AG08395 (cell line): ENCODE measurements around the gene PIP5KL1.

Source experiments
- DNase-seq: peaks from one replicate; pipeline ENCODE4 v3.0.0; 2012; ENCODE audit warnings: mixed read lengths, low spot score

Gene PIP5KL1

GRCh38 chr9:127929625-127929979, 975 bp downstream of the PIP5KL1 start:
- no peak for DNase-seq

DNA sequence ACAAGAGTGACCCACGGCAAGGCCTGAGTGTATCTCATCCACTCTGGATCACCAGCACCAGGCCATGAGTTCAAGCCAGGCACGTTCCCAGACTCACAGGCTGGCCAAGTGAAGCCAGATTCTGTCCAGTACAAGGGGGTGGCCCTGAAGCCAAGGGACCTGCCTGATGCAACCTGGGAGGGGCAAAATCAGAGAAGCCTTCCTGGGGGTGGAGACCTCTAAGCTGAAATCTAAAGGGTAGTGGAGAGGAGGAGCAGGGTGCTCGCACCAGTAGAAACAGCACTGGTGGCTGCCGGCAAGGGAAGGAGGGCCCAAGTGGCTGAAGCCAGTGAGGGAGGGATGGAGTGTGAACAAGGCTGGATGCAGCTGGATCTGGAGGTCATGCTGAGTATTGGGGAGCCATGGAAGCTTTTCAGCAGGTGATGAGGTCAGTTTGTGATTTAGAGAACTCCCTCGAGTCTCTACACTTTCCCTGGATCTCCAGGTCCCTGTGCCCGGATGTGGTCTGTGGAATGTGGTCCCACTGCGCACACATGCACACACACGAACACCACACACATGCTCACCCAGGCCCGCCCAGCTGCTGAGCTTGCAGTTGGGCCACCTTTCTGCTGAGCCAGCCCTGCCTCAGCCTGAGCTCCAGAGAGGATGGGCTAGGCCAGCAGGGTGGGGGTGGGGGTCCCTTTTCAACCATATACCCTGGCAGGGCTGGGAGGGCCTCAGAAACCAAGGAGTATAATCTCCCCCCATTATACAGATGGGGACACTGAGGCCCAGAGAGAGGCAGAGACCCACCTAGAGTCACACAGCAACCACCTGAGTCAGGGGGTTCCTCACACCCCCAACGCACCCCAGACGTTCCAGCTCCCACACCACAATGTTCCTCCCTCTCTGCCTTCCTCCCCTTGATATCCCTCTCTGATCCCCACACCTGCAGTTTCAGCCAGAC, 1.6 kb downstream of the PIP5KL1 start:
- no peak for DNase-seq

GRCh38 chr9:127927988-127928675, 2.4 kb downstream of the PIP5KL1 start:
- DNase-seq, result no peak

- no peak for DNase-seq
These were observed 3.2 kb downstream of the PIP5KL1 start for GRCh38 chr9:127927201-127927987.

DNA sequence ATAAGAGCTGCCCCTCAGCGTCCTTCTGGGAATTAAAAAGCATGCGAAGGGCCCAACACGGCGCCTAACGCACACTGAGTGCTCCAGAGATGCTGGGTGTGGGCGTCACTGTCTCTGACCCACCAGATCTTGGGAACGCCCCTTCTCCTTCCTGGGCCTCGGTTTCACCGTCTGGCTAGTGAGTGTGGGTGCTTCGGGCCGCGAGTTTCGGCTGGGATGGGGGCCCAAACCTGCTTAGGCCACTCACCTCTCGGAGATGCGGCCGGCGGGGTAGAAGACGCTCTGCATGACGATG, 3.7 kb downstream of the PIP5KL1 start:
- no peak for DNase-seq

DNA sequence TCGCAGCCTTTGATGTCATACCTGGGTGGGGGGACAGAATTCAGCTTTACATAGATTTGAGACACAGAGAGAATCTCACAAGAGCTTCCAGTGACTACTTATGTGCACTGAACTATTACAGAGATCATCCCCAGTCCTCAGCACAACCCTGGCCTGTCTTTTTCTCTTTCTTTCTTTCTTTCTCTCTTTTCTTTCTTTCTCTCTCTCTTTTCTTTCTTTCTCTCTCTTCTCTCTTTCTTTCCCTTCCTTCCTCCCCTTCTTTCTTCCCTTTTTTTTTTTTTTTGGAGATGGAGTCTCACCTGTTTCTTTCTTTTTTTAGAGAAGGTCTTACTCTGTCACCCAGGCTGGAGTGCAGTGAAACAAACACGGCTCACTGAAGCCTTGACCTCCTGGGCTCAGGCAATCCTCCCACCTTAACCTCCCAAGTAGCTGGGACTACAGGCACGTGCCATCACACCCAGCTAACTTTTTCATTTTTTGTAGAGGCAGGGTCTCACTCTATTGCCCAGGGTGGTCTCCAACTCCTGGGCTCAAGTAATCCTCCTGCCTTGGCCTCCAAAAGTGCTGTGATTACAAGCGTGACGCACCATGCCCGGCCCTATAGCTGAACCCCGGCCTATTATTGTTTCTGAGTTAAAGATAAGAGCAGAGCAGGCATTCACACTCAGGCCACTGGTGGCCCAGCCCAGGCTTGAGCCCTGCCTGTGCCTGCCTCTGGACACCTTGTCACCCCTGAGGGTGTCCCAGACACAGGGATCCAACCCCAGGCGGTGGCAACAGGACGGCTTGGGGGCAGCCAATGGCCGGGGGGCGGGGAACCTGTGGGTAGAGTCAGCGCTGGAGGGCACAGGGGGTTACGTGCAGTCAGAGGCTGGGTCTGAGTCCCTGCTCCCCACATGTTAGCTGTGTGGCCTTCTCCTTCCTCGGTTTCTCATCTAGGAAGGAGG, 4.3 kb downstream of the PIP5KL1 start:
- DNase-seq, result no peak

DNA sequence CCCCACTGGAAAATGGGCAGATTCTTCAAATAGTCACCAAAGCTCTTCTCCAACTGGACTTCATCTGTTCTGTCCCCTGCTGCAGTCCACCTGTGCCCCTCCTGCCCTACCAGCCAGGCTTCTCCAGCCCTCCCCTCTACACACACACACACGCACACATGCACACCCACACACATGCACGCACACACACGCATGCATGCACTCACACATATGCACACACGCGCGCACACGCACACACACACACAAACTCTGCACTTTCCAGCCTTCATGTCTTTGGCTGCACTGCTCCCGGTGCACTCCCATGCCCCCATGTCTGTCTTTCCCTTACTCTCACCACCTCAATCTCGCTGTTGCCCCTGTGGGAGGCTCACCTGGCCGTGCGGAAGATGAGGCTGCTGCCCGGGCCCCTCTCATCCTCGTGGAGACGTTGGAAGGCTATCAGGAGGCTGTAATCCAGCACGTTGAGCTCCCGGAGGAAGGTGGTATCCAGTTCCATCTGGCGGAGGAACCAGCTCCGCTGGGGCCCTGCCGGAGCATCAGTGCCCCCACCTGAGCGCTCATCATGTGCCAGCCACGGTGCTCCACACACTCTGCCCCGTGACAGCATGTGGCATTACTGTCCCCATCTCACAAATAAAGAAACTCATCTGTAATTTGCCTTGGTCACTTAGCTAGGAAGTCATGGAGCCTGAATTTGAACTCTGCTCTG, 5.7 kb downstream of the PIP5KL1 start:
- no peak for DNase-seq

GRCh38 chr9:127923771-127924170, 6.8 kb downstream of the PIP5KL1 start:
- DNase-seq, result peak; percentile 94

DNA sequence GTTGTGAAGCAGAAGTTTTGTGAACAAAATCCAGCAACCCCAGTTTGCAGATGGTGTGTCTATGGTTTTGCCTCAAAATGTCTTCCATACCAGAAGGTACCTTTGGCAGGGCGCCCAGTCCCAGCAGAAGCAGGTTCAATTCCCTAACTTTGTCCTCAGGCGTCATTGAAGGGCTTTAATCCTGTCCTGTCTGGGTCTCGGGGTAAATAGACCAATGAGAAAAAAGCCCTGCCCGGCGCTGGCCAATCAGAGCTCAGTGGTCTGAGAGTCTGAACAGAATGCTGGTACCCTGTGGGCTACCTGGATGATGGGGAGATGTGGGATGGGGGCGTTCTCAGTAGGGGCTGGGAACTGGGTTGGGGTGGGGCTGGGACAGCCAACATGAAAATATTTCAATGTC, 7.5 kb downstream of the PIP5KL1 start:
- no peak for DNase-seq

DNA sequence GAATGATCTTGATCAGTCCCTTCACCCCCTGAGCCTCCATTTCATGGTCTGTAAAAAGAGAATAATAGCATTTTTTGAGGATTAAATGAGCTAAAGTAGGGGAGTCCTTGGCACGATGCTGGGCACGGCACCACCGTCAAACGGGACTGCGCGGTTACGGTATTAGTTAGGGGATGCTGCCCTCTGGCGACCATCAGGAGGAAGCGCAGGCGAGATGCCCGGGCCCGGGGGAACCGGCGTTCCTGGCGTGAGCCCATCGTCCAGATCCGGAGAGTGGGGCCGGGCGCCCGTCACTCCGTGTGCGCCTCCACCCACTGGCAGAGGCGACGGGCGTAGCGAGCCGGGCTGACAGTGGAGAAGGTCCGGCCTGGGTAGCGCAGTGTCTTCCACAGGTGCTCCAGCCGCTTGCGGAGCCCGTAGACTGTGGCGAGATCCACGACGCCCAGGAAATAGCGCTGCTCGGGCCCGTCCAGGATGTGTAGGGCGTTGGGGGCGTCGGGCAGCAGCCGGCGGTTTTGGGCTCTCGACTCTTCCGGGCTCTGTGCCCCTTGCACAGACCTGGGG, 8.9 kb downstream of the PIP5KL1 start:
- peak; percentile 81 for DNase-seq

GRCh38 chr9:127920794-127921193, 9.8 kb downstream of the PIP5KL1 start:
- no peak for DNase-seq

- peak; percentile 94 for DNase-seq
These were observed 11.2 kb downstream of the PIP5KL1 start for GRCh38 chr9:127919253-127919815.

DNA sequence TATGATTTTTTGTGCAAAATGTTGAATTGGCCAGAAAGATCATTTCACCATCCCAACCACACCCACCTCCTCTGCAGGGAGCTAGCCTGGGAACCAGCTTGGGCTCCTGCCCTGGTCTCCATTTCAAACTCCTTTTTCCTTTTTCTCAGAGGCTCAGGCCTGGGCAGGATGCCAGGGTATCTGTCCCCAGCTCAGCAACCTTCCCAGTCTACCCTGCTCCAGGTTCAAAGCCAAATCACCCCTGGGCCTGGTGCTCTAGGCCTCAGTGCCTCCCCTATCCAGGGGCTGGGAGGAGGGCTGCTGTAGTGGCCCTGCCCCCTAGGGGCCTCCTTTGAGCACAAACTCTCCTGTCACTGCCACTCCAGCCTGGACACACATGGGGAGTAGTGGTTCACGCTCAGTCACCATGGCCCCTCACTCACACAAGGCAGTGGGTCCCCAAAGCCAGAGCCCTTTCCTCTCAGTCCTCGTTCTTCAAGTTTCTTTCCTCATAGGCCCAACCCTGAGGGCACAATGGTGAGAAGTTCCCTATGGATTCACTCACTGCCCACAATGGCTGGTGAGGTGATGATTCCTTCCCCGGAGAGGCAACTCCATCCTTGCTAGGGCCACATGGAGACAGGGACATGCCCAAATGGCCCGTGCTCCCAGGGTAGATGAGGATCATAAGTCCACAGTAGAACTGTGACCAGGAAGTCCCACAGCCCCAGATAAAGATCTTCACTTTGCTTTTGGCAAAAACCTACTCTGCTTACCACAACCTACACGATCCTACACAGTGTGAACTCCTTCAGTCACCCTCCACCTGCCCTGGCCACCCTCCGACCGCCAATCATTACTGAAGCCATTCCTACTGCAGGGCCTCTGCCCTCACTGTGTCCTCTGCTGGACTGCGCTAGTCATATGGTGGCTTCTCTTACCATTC, 12.1 kb downstream of the PIP5KL1 start:
- DNase-seq, result no peak

DNA sequence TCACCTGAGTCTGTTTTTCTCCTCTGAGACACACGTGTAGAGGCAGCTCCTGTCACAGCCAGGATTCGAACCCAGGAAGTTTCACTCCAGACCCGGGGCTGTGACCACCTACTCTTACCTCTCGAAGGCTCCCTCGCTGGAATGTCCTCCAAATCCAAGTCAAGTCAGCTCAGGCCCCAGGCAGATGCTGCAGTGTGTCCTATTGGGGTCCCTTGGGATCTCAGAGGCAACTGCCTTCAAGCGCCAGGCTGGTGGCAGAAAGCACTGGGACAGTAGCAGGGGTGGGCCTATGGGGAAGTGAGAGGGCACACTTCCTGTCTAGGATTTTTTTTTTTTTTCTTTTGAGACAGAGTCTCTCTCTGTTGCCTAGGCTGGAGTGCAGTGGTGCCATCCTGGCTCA, 13.0 kb downstream of the PIP5KL1 start:
- DNase-seq, result no peak

GRCh38 chr9:127916720-127917581, 13.6 kb downstream of the PIP5KL1 start, which contains the start of gene ST6GALNAC4:
TSS of gene ST6GALNAC4 (minus strand) at chr9:127917041. CDS start at chr9:127916419, 622 bp downstream.
- DNase-seq, result peak; percentile 97

- no peak for DNase-seq
These were observed 14.5 kb downstream of the PIP5KL1 start for GRCh38 chr9:127915801-127916719.

GRCh38 chr9:127915325-127915752, 15.2 kb downstream of the PIP5KL1 start:
- no peak for DNase-seq
